ENCODE data around the gene ZMYND8. TPM values are rescaled to one million over a fixed set of nuclear protein-coding genes. Genes with fewer than 3 reads are reported as not detected.
A peak's percentile ranks its signal among the peaks of the same experiment; 100 is the strongest.

ZMYND8 gene
- total and polyA plus RNA-seq, 2 of the 8 experiments (the other 6 are each of a cell fraction or from before 2014, with no cell fraction given) = 50.5 to 163 TPM

GRCh38 chr20:47350691-47351545 is 5.6 kb downstream of the ZMYND8 start:
- no peak overlapping the region for H2BK20ac ChIP-seq (ENCODE audit: low read length)
- H2BK15ac ChIP-seq (ENCODE audit: low read length) = no peak overlapping the region
- peak overlapping the region; percentile 73 for H4K5ac ChIP-seq (ENCODE audit: insufficient read length, low read depth, low read length)
- H3K4me1 ChIP-seq (replicated peaks in 1 of 4; ENCODE audit: control insufficient read depth in 3 of 4, insufficient read depth in 4 of 4, low read length in 3 of 4) = peaks cover 60 to 89% (median 66%) of the 10 kb centered on the region in 4 experiments
- H3K23me2 ChIP-seq (ENCODE audit: low read depth, low read length) = no peaks in the 10 kb centered on the region; the same call in 1 of the 2 replicates
- H3K79me2 ChIP-seq (ENCODE audit: control insufficient read depth in 1 of 2, insufficient read depth in 2 of 2, low read length in 2 of 2) = peaks cover 56 to 100% of the 10 kb centered on the region in 2 experiments
- H2BK12ac ChIP-seq (ENCODE audit: low read depth, low read length) = no peak overlapping the region
- no peak for FAIRE-seq
- no peak overlapping the region for H4K91ac ChIP-seq (replicated peaks; ENCODE audit: insufficient read length, low read length)
- no peak overlapping the region for H3K56ac ChIP-seq (replicated peaks; ENCODE audit: insufficient read length, low read depth, low read length)
- WGBS, 2 experiments (ENCODE audit: extremely low coverage in 1 of 2, insufficient coverage in 1 of 2, insufficient read length in 1 of 2, insufficient replicate concordance in 2 of 2, low coverage in 1 of 2, low lambda C conversion rate in 2 of 2, missing lambda C conversion rate in 1 of 2) = 74% methylated on average over 4 of the region's 4 CpGs; no CpG with 5 or more reads in 1 of the 2 experiments
- no peaks in the 10 kb centered on the region for H3K27me3 ChIP-seq (replicated peaks in 1 of 4; ENCODE audit: control insufficient read depth in 3 of 4, extremely low read depth in 1 of 4, insufficient read depth in 3 of 4, low read length in 3 of 4)
- peak overlapping the region; percentile 23 for H2BK120ac ChIP-seq (replicated peaks; ENCODE audit: low read depth, low read length)
- peak overlapping the region; percentile 59 for H3K4ac ChIP-seq (replicated peaks; ENCODE audit: insufficient read length, low read depth, low read length)
- no peak overlapping the region for H4K8ac ChIP-seq (ENCODE audit: extremely low read depth, insufficient read depth, low read length)
- H3K4me2 ChIP-seq (ENCODE audit: insufficient read depth in 1 of 2, low read depth in 2 of 2, low read length in 2 of 2) = peak overlapping the region; percentile 22 to 67
- peak overlapping the region; percentile 22; the same call in 1 of the 2 replicates for H2BK5ac ChIP-seq (ENCODE audit: low read depth, low read length)
- H3K23ac ChIP-seq (ENCODE audit: insufficient read length) = no peak overlapping the region
- H3K36me3 ChIP-seq (ENCODE audit: control insufficient read depth in 2 of 4, insufficient read depth in 4 of 4, low read length in 3 of 4) = peaks cover 0 to 34% (median 0%) of the 10 kb centered on the region in 4 experiments; a peak in 3 of 8 replicates
- peak overlapping the region; percentile 88 for H3K27ac ChIP-seq (ENCODE audit: low read depth, low read length)
- no peaks in the 10 kb centered on the region for H4K20me1 ChIP-seq (replicated peaks in 1 of 2; ENCODE audit: control insufficient read depth in 1 of 2, insufficient read depth in 2 of 2, low read length in 2 of 2)
- ChIA-PET POLR2A (ENCODE audit: partially characterized antibody) (interaction anchor here (1.2 to 42.1 kb wide), 6 partner anchors 11 to 34 kb away, joined by 4 to 1191 read pairs (median 6); partner anchors contain the start of gene ZMYND8), CTCF (ENCODE audit: partially characterized antibody) (interaction anchor here (1.3 to 2.8 kb wide), 3 partner anchors 11 to 33 kb away, joined by 5 to 13 read pairs (median 6); no protein-coding TSS in a partner anchor)
- peaks cover 8% of the 10 kb centered on the region for H3K79me1 ChIP-seq (ENCODE audit: low read depth, low read length)
- H2AK5ac ChIP-seq (ENCODE audit: low read depth, low read length) = no peak overlapping the region
- H2AFZ ChIP-seq (ENCODE audit: low read length) = no peak overlapping the region
- H3K9ac ChIP-seq (replicated peaks in 1 of 4; ENCODE audit: extremely low read depth in 1 of 4, low read depth in 3 of 4, low read length in 3 of 4) = no peak overlapping the region
- no peak for DNase-seq (ENCODE audit: low read depth in 1 of 2, low spot score in 2 of 2)
- H3K4me3 ChIP-seq (ENCODE audit: extremely low read depth in 1 of 4, insufficient read depth in 2 of 4, low read depth in 3 of 4, low read length in 4 of 4) = peak overlapping the region in 1 of 4 experiments; percentile 29; a peak in 1 of 8 replicates
- H3K14ac ChIP-seq (ENCODE audit: insufficient read length) = no peak overlapping the region
- H3K9me3 ChIP-seq (ENCODE audit: insufficient read depth in 2 of 2, low read depth in 1 of 2, low read length in 1 of 2) = no peaks in the 10 kb centered on the region
- no peak for TF ChIP-seq ZNF274 (IDR thresholded peaks at IDR 0.05; ENCODE audit: borderline replicate concordance, extremely low read depth, low read length)
- TF ChIP-seq JUN (IDR thresholded peaks at IDR 0.05; ENCODE audit: low read depth, low read length) = no peak
- TF ChIP-seq PHF8 (conservative IDR thresholded peaks at IDR 0.05; ENCODE audit: low read depth, low read length) = no peak
- peak overlapping the region; percentile 36; the same call in 1 of the 2 replicates for H3K18ac ChIP-seq (ENCODE audit: extremely low read depth, low read length)

All from H1 (cell line).